Activated naive CD4-positive, alpha-beta T cell (primary cell): ENCODE measurements around the gene PTPRN2.
"Not testable (repeated sequence)": the region's sequence is repeated elsewhere in the genome, so short reads cannot be mapped to it uniquely, and the experiment has no call there.

Source experiments
- DNase-seq, 4 experiments: peaks; one replicate each; lab custom pipeline; 2025; lab: John Stamatoyannopoulos, UW

Gene PTPRN2

GRCh38 chr7:158235862-158236261 is 351.8 kb downstream of the PTPRN2 start:
- DNase-seq: no peak

- no peak for DNase-seq
These were observed 357.7 kb downstream of the PTPRN2 start for GRCh38 chr7:158229945-158230344.

- no peak for DNase-seq
These were observed 358.6 kb downstream of the PTPRN2 start for GRCh38 chr7:158228986-158229385.

- no peak for DNase-seq
These were observed 359.5 kb downstream of the PTPRN2 start for GRCh38 chr7:158228131-158228530.

GRCh38 chr7:158227258-158227984 is 360.2 kb downstream of the PTPRN2 start:
- no peak for DNase-seq

- DNase-seq: no peak
These were observed 371.4 kb downstream of the PTPRN2 start for GRCh38 chr7:158216198-158216597.

- DNase-seq: no peak
These were observed 378.2 kb downstream of the PTPRN2 start for GRCh38 chr7:158209435-158209834.

GRCh38 chr7:158206341-158206740 is 381.3 kb downstream of the PTPRN2 start:
- DNase-seq: no peak

GRCh38 chr7:158204453-158204852 is 383.2 kb downstream of the PTPRN2 start:
- no peak for DNase-seq

- not testable (repeated sequence) for DNase-seq
These were observed 383.7 kb downstream of the PTPRN2 start for GRCh38 chr7:158203948-158204347.

GRCh38 chr7:158194365-158194900 is 393.2 kb downstream of the PTPRN2 start:
- DNase-seq: no peak

GRCh38 chr7:158193446-158193845 is 394.2 kb downstream of the PTPRN2 start:
- no peak for DNase-seq

- DNase-seq: no peak
These were observed 394.7 kb downstream of the PTPRN2 start for GRCh38 chr7:158192956-158193355.

- no peak for DNase-seq
These were observed 395.3 kb downstream of the PTPRN2 start for GRCh38 chr7:158192184-158192835.

GRCh38 chr7:158191671-158192070 is 396.0 kb downstream of the PTPRN2 start:
- no peak for DNase-seq

GRCh38 chr7:158190756-158191155 is 396.9 kb downstream of the PTPRN2 start:
- DNase-seq: no peak

- DNase-seq: no peak
These were observed 398.9 kb downstream of the PTPRN2 start for GRCh38 chr7:158188676-158189075.

- no peak for DNase-seq
These were observed 400.0 kb downstream of the PTPRN2 start for GRCh38 chr7:158187694-158187994.

GRCh38 chr7:158186864-158187693 is 400.5 kb downstream of the PTPRN2 start:
- DNase-seq: no peak

GRCh38 chr7:158186406-158186805 is 401.2 kb downstream of the PTPRN2 start:
- DNase-seq: no peak

GRCh38 chr7:158185653-158186052 is 402.0 kb downstream of the PTPRN2 start:
- DNase-seq: no peak

- DNase-seq: no peak
These were observed 404.2 kb downstream of the PTPRN2 start for GRCh38 chr7:158183431-158183830.
